H9 (cell line): ENCODE data around the gene SF3B3. TPM values are rescaled to one million over a fixed set of nuclear protein-coding genes. Genes with fewer than 3 reads are reported as not detected.

Source experiments
- DNase-seq: peaks from one replicate; pipeline ENCODE4 v3.0.0-alpha.2; 2017
- H2AFZ ChIP-seq: one replicate; pipeline ENCODE4 v1.6.1; 2013; ENCODE audit warnings: mild to moderate bottlenecking, low read length, control low read depth, moderate library complexity
- H2AK5ac ChIP-seq: 2 replicates; pipeline ENCODE4 v1.6.1; 2013; ENCODE audit warnings: low read length, control low read depth, mixed read lengths; ENCODE audit not compliant: insufficient read length
- H2BK120ac ChIP-seq: one replicate; pipeline ENCODE4 v1.6.1; 2013; ENCODE audit warnings: low read depth, mild to moderate bottlenecking, low read length, control low read depth, inconsistent platforms; ENCODE audit not compliant: poor library complexity, severe bottlenecking
- H2BK12ac ChIP-seq: 2 replicates; pipeline ENCODE4 v1.6.1; 2013; ENCODE audit warnings: low read length, control low read depth, mixed read lengths, low read depth; ENCODE audit not compliant: insufficient read length
- H2BK15ac ChIP-seq: 2 replicates; pipeline ENCODE4 v1.6.1; 2013; ENCODE audit warnings: low read depth, low read length, control low read depth
- H2BK20ac ChIP-seq: one replicate; pipeline ENCODE4 v1.6.1; 2013; ENCODE audit warnings: low read depth, mild to moderate bottlenecking, low read length, control low read depth, inconsistent platforms; ENCODE audit not compliant: poor library complexity, severe bottlenecking
- H2BK5ac ChIP-seq: 2 replicates; pipeline ENCODE4 v1.6.1; 2013; ENCODE audit warnings: low read length, control low read depth, mixed read lengths; ENCODE audit not compliant: insufficient read length
- H3K14ac ChIP-seq: 2 replicates; pipeline ENCODE4 v1.6.1; 2013; ENCODE audit warnings: low read length, control low read depth; ENCODE audit not compliant: insufficient read depth
- H3K18ac ChIP-seq: 2 replicates; pipeline ENCODE4 v1.6.1; 2013; ENCODE audit warnings: low read depth, mild to moderate bottlenecking, mixed read lengths, low read length, control low read depth; ENCODE audit not compliant: insufficient read length
- H3K23ac ChIP-seq: 2 replicates; pipeline ENCODE4 v1.6.1; 2013; ENCODE audit warnings: low read length, control low read depth, mixed read lengths, low read depth; ENCODE audit not compliant: insufficient read length
- H3K23me2 ChIP-seq: 2 replicates; pipeline ENCODE4 v1.6.1; 2013; ENCODE audit warnings: low read depth, mild to moderate bottlenecking, mixed read lengths, low read length, control low read depth; ENCODE audit not compliant: insufficient read length, poor library complexity, severe bottlenecking
- H3K27ac ChIP-seq: 2 replicates; pipeline ENCODE4 v1.5.1; 2013; ENCODE audit warnings: low read length, control low read depth, mixed read lengths, low read depth; ENCODE audit not compliant: insufficient read length
- H3K27me3 ChIP-seq: 2 replicates; pipeline ENCODE4 v1.6.1; 2013; ENCODE audit warnings: low read length, control low read depth, inconsistent platforms; ENCODE audit not compliant: insufficient read depth
- H3K4ac ChIP-seq: 2 replicates; pipeline ENCODE4 v1.6.1; 2013; ENCODE audit warnings: low read depth, mild to moderate bottlenecking, control low read depth, inconsistent platforms, low read length, moderate library complexity
- H3K4me1 ChIP-seq: 2 replicates; pipeline ENCODE4 v1.6.1; 2013; ENCODE audit warnings: low read length, control low read depth, inconsistent platforms; ENCODE audit not compliant: insufficient read depth
- H3K4me2 ChIP-seq: 2 replicates; pipeline ENCODE4 v1.6.1; 2013; ENCODE audit warnings: low read length, control low read depth, mixed read lengths; ENCODE audit not compliant: insufficient read length, insufficient read depth
- H3K56ac ChIP-seq: 2 replicates; pipeline ENCODE4 v1.6.1; 2013; ENCODE audit warnings: low read depth, mild to moderate bottlenecking, mixed read lengths, low read length, control low read depth; ENCODE audit not compliant: insufficient read length
- H3K79me1 ChIP-seq: 2 replicates; pipeline ENCODE4 v1.6.1; 2013; ENCODE audit warnings: low read depth, mild to moderate bottlenecking, moderate library complexity, low read length, control low read depth, inconsistent platforms; ENCODE audit not compliant: insufficient read depth, poor library complexity, severe bottlenecking
- H3K79me2 ChIP-seq: 2 replicates; pipeline ENCODE4 v1.6.1; 2013; ENCODE audit warnings: low read length, control low read depth, inconsistent platforms; ENCODE audit not compliant: insufficient read depth
- H3K9ac ChIP-seq: 2 replicates; pipeline ENCODE4 v1.6.1; 2013; ENCODE audit warnings: low read length, control low read depth, mixed read lengths; ENCODE audit not compliant: insufficient read length; ENCODE audit errors: extremely low read depth
- H3K9me3 ChIP-seq: one replicate; pipeline ENCODE4 v1.6.1; 2013; ENCODE audit warnings: low read depth, low read length, inconsistent platforms; ENCODE audit not compliant: control insufficient read depth
- H3T11ph ChIP-seq: one replicate; pipeline ENCODE4 v1.6.1; 2013; ENCODE audit warnings: mild to moderate bottlenecking, low read length, control low read depth, inconsistent platforms
- H4K20me1 ChIP-seq: one replicate; pipeline ENCODE4 v1.6.1; 2013; ENCODE audit not compliant: control insufficient read depth, insufficient read length, insufficient read depth
- H4K5ac ChIP-seq: 2 replicates; pipeline ENCODE4 v1.6.1; 2013; ENCODE audit warnings: low read depth, mild to moderate bottlenecking, mixed read lengths, low read length, control low read depth; ENCODE audit not compliant: insufficient read length
- H4K8ac ChIP-seq: replicated peaks from 2 replicates; pipeline ENCODE4 v1.6.1; 2013; ENCODE audit warnings: low read length, control low read depth, mixed read lengths, low read depth; ENCODE audit not compliant: insufficient read length
- H4K91ac ChIP-seq: 2 replicates; pipeline ENCODE4 v1.6.1; 2013; ENCODE audit warnings: low read depth, mild to moderate bottlenecking, moderate library complexity, mixed read lengths, low read length, control low read depth; ENCODE audit not compliant: insufficient read length
- H3K27ac Mint-ChIP-seq, 3 experiments: 2 replicates in 2 of 3; 3 replicates in 1 of 3; pipeline ENCODE4 v1.8.0; 2020 to 2021; ENCODE audit warnings: mixed read lengths in 3 of 3, mild to moderate bottlenecking in 1 of 3, moderate library complexity in 1 of 3
- H3K27me3 Mint-ChIP-seq: 2 replicates; pipeline ENCODE4 v1.8.0; 2021; ENCODE audit warnings: low read depth, mild to moderate bottlenecking, moderate library complexity, mixed read lengths
- H3K36me3 Mint-ChIP-seq, 3 experiments: 2 replicates in 2 of 3; 3 replicates in 1 of 3; pipeline ENCODE4 v1.8.0; 2020 to 2021; ENCODE audit warnings: low read depth in 3 of 3, mixed read lengths in 3 of 3; ENCODE audit not compliant: insufficient read depth in 1 of 3
- H3K4me1 Mint-ChIP-seq, 2 experiments: 2 replicates each; pipeline ENCODE4 v1.8.0; 2020; ENCODE audit warnings: mixed read lengths in 2 of 2
- H3K4me3 Mint-ChIP-seq, 2 experiments: 2 replicates in 1 of 2; 3 replicates in 1 of 2; pipeline ENCODE4 v1.8.0; 2020 to 2021; ENCODE audit warnings: mild to moderate bottlenecking in 2 of 2, mixed read lengths in 2 of 2, moderate library complexity in 1 of 2
- H3K9me3 Mint-ChIP-seq, 2 experiments: 2 replicates in 1 of 2; 3 replicates in 1 of 2; pipeline ENCODE4 v1.8.0; 2020; ENCODE audit warnings: mild to moderate bottlenecking in 2 of 2, mixed read lengths in 2 of 2, moderate library complexity in 1 of 2
- WGBS: extraction: QIAGEN DNeasy Blood & Tissue Kit; methylation state at CpG from one replicate; pipeline ENCODE4 v1.1.7; 2013; ENCODE audit warnings: missing lambda C conversion rate, low lambda C conversion rate, mixed read lengths; ENCODE audit not compliant: insufficient read length; ENCODE audit errors: extremely low coverage; 5-methylcytosine and 5-hydroxymethylcytosine counted together
- total RNA-seq: library from RNA; stranded (reverse); gene quantifications from 2 replicates; pipeline ENCODE4 v1.2.1, GENCODE V29; 2021
- TF ChIP-seq, protein P1 (sequence below): fragments of 200-600 bp; sonication (generic); conservative IDR thresholded peaks from 3 replicates; pipeline ENCODE4 v1.8.0; 2021; ENCODE audit warnings: antibody characterized with exemption, mild to moderate bottlenecking

Gene SF3B3
- total RNA-seq, 1 experiment from 2014 or later, result 493 TPM

DNA sequence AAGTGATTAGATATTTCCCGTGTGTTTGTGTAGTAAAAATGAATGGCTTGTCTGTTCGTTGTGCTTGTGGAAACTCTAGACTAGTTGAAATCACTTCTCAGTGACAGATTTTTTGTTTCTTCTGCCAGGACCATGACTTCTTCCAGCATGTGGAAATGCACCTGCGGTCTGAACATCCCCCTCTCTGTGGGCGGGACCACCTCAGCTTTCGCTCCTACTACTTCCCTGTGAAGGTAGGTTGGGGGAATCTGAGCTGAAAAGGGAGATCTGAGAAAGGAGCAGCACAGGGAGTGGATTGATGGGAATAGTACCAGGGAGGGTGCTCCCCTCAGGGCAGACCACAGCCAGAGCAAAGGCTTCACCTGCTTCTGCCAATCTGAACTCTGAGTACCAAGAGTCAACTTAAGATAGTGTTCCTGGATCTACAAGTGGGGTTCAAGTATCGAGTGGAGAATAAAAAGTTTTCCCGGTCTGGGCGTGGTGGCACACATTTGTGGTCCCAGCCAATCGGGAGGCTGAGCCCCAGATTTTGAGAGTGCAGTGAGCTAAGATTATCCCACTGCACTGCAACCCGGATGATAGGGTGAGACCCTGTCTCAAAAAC lies 47.5 kb downstream of the SF3B3 start:
- TF ChIP-seq, protein P1, sequence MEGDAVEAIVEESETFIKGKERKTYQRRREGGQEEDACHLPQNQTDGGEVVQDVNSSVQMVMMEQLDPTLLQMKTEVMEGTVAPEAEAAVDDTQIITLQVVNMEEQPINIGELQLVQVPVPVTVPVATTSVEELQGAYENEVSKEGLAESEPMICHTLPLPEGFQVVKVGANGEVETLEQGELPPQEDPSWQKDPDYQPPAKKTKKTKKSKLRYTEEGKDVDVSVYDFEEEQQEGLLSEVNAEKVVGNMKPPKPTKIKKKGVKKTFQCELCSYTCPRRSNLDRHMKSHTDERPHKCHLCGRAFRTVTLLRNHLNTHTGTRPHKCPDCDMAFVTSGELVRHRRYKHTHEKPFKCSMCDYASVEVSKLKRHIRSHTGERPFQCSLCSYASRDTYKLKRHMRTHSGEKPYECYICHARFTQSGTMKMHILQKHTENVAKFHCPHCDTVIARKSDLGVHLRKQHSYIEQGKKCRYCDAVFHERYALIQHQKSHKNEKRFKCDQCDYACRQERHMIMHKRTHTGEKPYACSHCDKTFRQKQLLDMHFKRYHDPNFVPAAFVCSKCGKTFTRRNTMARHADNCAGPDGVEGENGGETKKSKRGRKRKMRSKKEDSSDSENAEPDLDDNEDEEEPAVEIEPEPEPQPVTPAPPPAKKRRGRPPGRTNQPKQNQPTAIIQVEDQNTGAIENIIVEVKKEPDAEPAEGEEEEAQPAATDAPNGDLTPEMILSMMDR, result no peak
- Histone ChIP-seq H3K14ac (no peak overlapping the region), H3K23me2 (no peaks in the 10 kb centered on the region), H3K79me1 (peaks cover 4% of the 10 kb centered on the region), H2BK20ac (no peak overlapping the region), H3K4me1 (no peaks in the 10 kb centered on the region), H2AFZ (no peak overlapping the region), H3K9me3 (no peaks in the 10 kb centered on the region), H2BK120ac (no peak overlapping the region), H4K91ac (no peak overlapping the region), H3K9ac (no peak overlapping the region), H2AK5ac (no peak overlapping the region), H4K5ac (no peak overlapping the region), H4K8ac (no peak overlapping the region), H2BK5ac (no peak overlapping the region), H3K27me3 (no peaks in the 10 kb centered on the region), H3K4me2 (no peak overlapping the region), H3K4ac (no peak overlapping the region), H4K20me1 (no peaks in the 10 kb centered on the region), H3T11ph (no peak overlapping the region), H3K23ac (no peak overlapping the region), H2BK15ac (no peak overlapping the region), H3K79me2 (no peaks in the 10 kb centered on the region), H2BK12ac (no peak overlapping the region), H3K56ac (no peak overlapping the region), H3K18ac (no peak overlapping the region), H3K27ac (no peak overlapping the region)
- peaks cover 58 to 94% (median 77%) of the 10 kb centered on the region in 3 experiments for H3K36me3 Mint-ChIP-seq
- H3K4me3 Mint-ChIP-seq, result no peak overlapping the region
- H3K9me3 Mint-ChIP-seq, result no peaks in the 10 kb centered on the region
- DNase-seq, result no peak
- WGBS, result no CpG with 5 or more reads among the region's 10 CpGs
- no peaks in the 10 kb centered on the region for H3K27me3 Mint-ChIP-seq
- H3K4me1 Mint-ChIP-seq, result peaks cover 10 to 12% of the 10 kb centered on the region in 2 experiments
- H3K27ac Mint-ChIP-seq, result peak overlapping the region in 2 of 3 experiments; percentile 32 to 48; a peak in 2 of 7 replicates
